ENCODE data around the gene POPDC2. TPM values are rescaled to one million over a fixed set of nuclear protein-coding genes. Genes with fewer than 3 reads are reported as not detected.

The POPDC2 gene
- total RNA-seq, 1 experiment from 2014 or later, result 0.93 TPM

DNA sequence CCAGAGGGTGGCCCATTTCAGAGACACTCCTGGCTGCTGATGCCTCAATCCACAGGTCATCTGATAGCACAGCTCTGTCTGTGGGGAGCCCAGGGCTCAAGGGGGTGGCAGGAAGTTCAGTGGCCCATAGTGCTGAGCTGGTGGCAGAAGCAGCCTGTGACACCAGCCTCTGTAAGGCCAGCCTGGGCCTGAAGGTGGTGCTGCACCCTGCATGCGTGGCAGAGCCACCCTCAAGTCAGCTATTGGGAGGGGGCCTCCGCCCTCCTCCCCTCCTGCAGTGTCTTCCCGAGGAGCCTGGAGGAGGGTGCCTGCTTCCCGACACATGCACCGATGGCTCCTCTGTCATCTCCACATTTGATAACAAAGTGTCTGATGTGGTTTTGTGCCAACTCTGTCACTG, 59.7 kb downstream of the POPDC2 start:
- peak; percentile 6 for DNase-seq (ENCODE audit: unreplicated experiment)
- H3K27ac Mint-ChIP-seq (ENCODE audit: low read depth, unreplicated experiment), result no peak overlapping the region
- POLR2A ChIA-PET, result no interaction called here
- intact Hi-C loops (cut with micrococcal nuclease), result no loop called here
- no peaks in the 10 kb centered on the region for H3K9me3 Mint-ChIP-seq (ENCODE audit: unreplicated experiment)
- H3K4me1 Mint-ChIP-seq (ENCODE audit: insufficient read depth, unreplicated experiment), result no peaks in the 10 kb centered on the region
- H3K36me3 Mint-ChIP-seq (ENCODE audit: insufficient read depth, unreplicated experiment), result no peaks in the 10 kb centered on the region
- TF ChIP-seq, protein P1, sequence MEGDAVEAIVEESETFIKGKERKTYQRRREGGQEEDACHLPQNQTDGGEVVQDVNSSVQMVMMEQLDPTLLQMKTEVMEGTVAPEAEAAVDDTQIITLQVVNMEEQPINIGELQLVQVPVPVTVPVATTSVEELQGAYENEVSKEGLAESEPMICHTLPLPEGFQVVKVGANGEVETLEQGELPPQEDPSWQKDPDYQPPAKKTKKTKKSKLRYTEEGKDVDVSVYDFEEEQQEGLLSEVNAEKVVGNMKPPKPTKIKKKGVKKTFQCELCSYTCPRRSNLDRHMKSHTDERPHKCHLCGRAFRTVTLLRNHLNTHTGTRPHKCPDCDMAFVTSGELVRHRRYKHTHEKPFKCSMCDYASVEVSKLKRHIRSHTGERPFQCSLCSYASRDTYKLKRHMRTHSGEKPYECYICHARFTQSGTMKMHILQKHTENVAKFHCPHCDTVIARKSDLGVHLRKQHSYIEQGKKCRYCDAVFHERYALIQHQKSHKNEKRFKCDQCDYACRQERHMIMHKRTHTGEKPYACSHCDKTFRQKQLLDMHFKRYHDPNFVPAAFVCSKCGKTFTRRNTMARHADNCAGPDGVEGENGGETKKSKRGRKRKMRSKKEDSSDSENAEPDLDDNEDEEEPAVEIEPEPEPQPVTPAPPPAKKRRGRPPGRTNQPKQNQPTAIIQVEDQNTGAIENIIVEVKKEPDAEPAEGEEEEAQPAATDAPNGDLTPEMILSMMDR (IDR thresholded peaks at IDR 0.05; ENCODE audit: unreplicated experiment), result no peak
- no TSS peak for BruUV-seq (replicated peaks)
- CTCF ChIA-PET, result interaction anchor here (0.5 to 0.7 kb wide), 4 partner anchors 11 to 931 kb away, joined by 3 read pairs; no protein-coding TSS in a partner anchor
- H3K4me3 Mint-ChIP-seq (ENCODE audit: unreplicated experiment), result no peak overlapping the region
- no peaks in the 10 kb centered on the region for H3K27me3 Mint-ChIP-seq (ENCODE audit: insufficient read depth, unreplicated experiment)

DNA sequence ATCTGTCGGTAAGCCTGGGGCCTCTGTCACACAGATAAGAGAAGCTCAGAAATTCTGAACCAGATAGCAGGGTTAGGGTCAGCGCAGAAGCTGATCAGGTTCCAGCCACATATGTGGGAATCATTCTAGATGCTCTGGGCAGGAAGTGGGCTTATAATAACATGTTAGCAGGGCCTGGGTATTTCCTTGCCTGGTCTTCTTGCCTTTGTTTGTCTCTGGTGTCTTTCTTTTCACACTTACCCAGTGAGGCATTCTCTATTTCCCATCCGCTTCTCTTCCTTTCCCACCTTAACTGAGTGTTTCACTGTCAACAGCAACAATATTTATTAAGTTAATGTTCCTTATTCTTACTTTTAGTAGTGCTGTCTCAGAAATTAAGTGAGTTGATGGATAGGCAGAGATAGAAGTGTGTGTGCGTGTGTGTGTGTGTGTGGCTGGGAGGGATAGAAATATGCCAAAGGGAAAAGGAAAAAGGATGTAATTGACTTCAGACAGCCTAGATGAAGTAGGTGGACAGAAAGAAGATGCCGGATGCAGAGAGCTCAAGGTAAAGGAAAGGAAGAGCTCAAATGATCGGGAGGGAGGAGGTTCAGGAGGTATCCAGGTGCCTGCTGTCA, 60.7 kb downstream of the POPDC2 start:
- H3K36me3 Mint-ChIP-seq (ENCODE audit: insufficient read depth, unreplicated experiment), result no peaks in the 10 kb centered on the region
- TF ChIP-seq, protein P1 (IDR thresholded peaks at IDR 0.05; ENCODE audit: unreplicated experiment), result no peak
- intact Hi-C loops (cut with micrococcal nuclease), result no loop called here
- no peak overlapping the region for H3K4me3 Mint-ChIP-seq (ENCODE audit: unreplicated experiment)
- H3K4me1 Mint-ChIP-seq (ENCODE audit: insufficient read depth, unreplicated experiment), result no peaks in the 10 kb centered on the region
- POLR2A ChIA-PET, result no interaction called here
- no TSS peak for BruUV-seq (replicated peaks)
- H3K27ac Mint-ChIP-seq (ENCODE audit: low read depth, unreplicated experiment), result no peak overlapping the region
- no peaks in the 10 kb centered on the region for H3K27me3 Mint-ChIP-seq (ENCODE audit: insufficient read depth, unreplicated experiment)
- CTCF ChIA-PET, result interaction anchor here (0.6 to 0.7 kb wide), 2 partner anchors 356 to 1727 kb away, joined by 3 read pairs; no protein-coding TSS in a partner anchor
- no peak for DNase-seq (ENCODE audit: unreplicated experiment)
- H3K9me3 Mint-ChIP-seq (ENCODE audit: unreplicated experiment), result no peaks in the 10 kb centered on the region

DNA sequence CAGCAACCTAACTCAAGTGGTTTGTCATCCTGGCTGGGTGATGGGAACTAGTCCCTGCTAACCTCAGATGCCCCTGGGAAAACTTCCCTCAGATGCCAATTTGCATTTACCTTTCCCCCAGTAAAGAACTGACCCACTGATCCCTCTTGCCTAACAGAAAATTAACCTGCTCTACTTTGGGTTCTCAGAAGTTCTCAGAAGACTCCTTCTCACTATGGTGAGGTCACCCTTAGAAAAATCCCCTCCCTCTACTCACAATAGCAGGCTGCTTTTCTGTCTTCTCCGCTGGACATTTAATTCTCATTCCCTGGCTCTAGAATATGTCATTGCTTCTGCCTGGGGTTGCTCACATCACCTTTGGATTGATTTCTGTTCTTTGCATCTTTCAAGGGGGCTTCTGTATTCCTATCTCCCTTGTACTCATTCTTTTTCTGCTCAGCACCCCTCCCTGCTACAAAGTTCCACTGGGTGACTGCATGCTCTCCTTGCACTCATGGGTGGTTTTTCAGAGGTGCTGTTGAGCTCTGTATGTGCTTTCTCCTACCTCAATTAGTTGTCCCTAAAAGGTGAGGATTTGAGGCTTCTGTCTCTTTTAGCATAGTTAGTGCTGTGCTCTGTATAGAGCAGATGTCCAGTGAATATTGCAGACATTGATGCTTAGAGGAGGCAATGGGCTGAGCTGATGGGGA, 61.8 kb downstream of the POPDC2 start:
- Mint-ChIP-seq H3K36me3 (ENCODE audit: insufficient read depth, unreplicated experiment) (no peaks in the 10 kb centered on the region), H3K27me3 (ENCODE audit: insufficient read depth, unreplicated experiment) (no peaks in the 10 kb centered on the region), H3K4me1 (ENCODE audit: insufficient read depth, unreplicated experiment) (no peaks in the 10 kb centered on the region), H3K27ac (ENCODE audit: low read depth, unreplicated experiment) (no peak overlapping the region), H3K9me3 (ENCODE audit: unreplicated experiment) (no peaks in the 10 kb centered on the region), H3K4me3 (ENCODE audit: unreplicated experiment) (no peak overlapping the region)
- ChIA-PET CTCF (interaction anchor here (0.6 kb wide), 1 partner anchor 82 kb away, joined by 3 read pairs; no protein-coding TSS in a partner anchor), POLR2A (no interaction called here)
- BruUV-seq (replicated peaks), result no TSS peak
- intact Hi-C loops (cut with micrococcal nuclease), result no loop called here
- TF ChIP-seq, protein P1 (IDR thresholded peaks at IDR 0.05; ENCODE audit: unreplicated experiment), result no peak
- no peak for DNase-seq (ENCODE audit: unreplicated experiment)

DNA sequence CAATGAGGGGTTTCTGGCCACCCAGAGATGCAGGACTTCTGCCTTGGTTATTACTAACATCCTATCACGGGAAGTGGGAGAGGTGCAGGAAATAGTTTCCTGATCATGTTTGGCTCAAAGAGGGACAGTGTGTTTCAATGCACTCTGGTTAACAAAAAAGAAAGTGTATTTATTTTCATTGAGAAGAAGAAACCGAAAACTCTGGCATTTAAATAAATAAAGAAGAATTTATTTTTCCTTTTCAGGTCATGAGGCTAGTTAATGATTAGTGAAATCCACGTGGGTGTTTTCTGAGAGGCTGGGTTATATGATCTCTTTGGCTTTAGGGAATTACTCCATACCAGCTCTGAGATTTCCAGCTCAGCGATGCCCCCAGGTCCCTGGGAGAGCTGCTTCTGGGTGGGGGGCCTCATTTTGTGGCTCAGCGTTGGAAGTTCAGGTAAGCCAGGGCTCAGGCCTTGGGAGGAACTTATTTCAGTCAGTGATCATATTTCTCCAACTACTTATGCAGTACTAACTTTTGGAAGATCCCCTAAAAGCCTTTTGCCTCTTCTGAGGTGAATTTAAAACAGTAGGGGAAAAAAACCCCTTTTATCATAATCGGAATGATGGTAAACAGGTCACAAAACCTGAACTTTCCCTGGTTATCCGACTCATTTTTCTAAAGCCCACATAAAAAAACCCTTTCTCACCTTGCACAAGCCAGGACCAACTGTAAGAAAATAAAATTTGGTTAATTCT, 62.7 kb downstream of the POPDC2 start, which contains the start of gene PLA1A:
Gene PLA1A (plus strand): TSS at position 338 of the 741 bp plus-strand sequence. CDS start 29 bp downstream, at position 367.
- Mint-ChIP-seq H3K27me3 (ENCODE audit: insufficient read depth, unreplicated experiment) (no peaks in the 10 kb centered on the region), H3K4me3 (ENCODE audit: unreplicated experiment) (no peak within 1 kb of the TSS), H3K27ac (ENCODE audit: low read depth, unreplicated experiment) (no peak within 1 kb of the TSS), H3K9me3 (ENCODE audit: unreplicated experiment) (no peaks in the 10 kb centered on the region), H3K4me1 (ENCODE audit: insufficient read depth, unreplicated experiment) (no peaks in the 10 kb centered on the region), H3K36me3 (ENCODE audit: insufficient read depth, unreplicated experiment) (no peaks in the 10 kb centered on the region)
- no peak for DNase-seq (ENCODE audit: unreplicated experiment)
- CTCF ChIA-PET, result no interaction called here
- intact Hi-C loops (cut with micrococcal nuclease), result no loop called here
- POLR2A ChIA-PET, result no interaction called here
- TF ChIP-seq, protein P1 (IDR thresholded peaks at IDR 0.05; ENCODE audit: unreplicated experiment), result no peak
- no TSS peak for BruUV-seq (replicated peaks)

Measured in MCF 10A (cell line).